ENCODE results near the gene TCF7L2. TPM values are rescaled to one million over a fixed set of nuclear protein-coding genes. Genes with fewer than 3 reads are reported as not detected.

Gene TCF7L2
- total RNA-seq, 2 experiments from 2014 or later = 1.3 to 8.5 TPM

DNA sequence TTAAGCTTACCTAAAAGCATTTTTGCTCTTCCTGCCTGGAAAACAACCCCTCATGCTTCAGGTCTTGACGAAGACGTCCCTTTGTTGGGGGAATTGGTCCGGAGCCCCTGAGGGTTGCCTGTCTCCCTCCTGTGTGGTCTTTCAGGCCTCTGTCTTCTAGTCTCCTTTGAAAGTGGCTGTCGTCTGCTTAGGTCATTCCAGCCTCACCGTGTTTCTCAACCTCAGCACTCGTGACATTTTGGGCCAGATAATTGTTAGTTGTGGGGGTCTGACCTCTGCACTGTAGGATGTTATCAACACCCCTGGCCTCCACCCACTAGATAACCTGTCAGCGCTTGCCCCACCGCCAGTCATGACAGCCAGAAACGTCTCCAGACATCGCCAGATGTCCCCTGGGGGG is 219.1 kb downstream of the TCF7L2 start:
- Histone ChIP-seq H3K4me2 (ENCODE audit: low read length) (no peak overlapping the region), H3K9me3 (ENCODE audit: low read length) (no peaks in the 10 kb centered on the region), H3K36me3 (ENCODE audit: insufficient read depth, low read length) (no peaks in the 10 kb centered on the region), H2AFZ (ENCODE audit: low read length) (no peak overlapping the region), H3K4me1 (ENCODE audit: insufficient read depth, low read length, poor library complexity, severe bottlenecking) (no peaks in the 10 kb centered on the region), H3K27ac (ENCODE audit: low read depth, low read length, poor library complexity, severe bottlenecking) (no peak overlapping the region), H4K20me1 (ENCODE audit: insufficient read depth, low read length) (no peaks in the 10 kb centered on the region), H3K79me2 (ENCODE audit: insufficient read depth, low read depth, low read length) (no peaks in the 10 kb centered on the region), H3K4me3 (ENCODE audit: low read depth, low read length, poor library complexity, severe bottlenecking) (no peak overlapping the region), H3K9me2 (ENCODE audit: insufficient read depth, low read length) (no peaks in the 10 kb centered on the region)
- TF ChIP-seq, protein P1, sequence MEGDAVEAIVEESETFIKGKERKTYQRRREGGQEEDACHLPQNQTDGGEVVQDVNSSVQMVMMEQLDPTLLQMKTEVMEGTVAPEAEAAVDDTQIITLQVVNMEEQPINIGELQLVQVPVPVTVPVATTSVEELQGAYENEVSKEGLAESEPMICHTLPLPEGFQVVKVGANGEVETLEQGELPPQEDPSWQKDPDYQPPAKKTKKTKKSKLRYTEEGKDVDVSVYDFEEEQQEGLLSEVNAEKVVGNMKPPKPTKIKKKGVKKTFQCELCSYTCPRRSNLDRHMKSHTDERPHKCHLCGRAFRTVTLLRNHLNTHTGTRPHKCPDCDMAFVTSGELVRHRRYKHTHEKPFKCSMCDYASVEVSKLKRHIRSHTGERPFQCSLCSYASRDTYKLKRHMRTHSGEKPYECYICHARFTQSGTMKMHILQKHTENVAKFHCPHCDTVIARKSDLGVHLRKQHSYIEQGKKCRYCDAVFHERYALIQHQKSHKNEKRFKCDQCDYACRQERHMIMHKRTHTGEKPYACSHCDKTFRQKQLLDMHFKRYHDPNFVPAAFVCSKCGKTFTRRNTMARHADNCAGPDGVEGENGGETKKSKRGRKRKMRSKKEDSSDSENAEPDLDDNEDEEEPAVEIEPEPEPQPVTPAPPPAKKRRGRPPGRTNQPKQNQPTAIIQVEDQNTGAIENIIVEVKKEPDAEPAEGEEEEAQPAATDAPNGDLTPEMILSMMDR (conservative IDR thresholded peaks at IDR 0.05; ENCODE audit: low read length) = no peak
- TF ChIP-seq EZH2phosphoT487 (IDR thresholded peaks at IDR 0.05; ENCODE audit: borderline replicate concordance, low read depth, low read length) = no peak
- POLR2A ChIA-PET = no interaction called here
- intact Hi-C loops (cut with micrococcal nuclease; ENCODE audit: unreplicated experiment) = no loop called here
- DNase-seq (ENCODE audit: low spot score) = no peak
- BruUV-seq (replicated peaks) = no TSS peak
- CTCF ChIA-PET (ENCODE audit: unreplicated experiment) = no interaction called here

DNA sequence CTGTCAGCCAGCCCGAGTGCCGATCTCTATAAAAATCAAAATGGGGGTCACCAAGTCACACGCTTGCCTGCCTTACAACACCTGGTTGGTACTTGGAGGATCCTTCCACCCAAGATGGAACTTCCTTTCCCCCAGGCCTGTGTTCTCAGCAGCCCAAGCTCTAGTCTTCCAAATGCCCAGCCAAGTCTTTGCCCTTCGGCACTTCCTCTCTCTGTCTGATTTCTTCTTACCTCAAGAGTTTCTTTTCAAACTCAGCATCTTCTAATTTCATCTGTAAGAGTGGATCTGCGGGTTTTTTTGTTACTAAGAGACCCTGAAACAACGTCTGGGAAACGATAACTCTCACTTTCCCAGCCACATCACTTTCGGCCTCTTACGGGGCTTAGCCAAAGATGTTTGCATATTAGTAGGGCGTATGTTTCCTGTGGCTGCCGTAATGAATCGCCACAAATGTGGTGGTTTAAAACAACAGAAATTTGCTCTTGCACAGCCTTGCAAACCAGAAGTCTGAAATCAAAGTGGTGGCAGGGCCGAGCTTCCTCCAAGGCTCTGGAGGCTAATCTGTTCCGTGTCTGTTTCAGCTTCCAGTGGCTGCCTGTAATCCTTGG is 219.9 kb downstream of the TCF7L2 start:
- H3K9me2 ChIP-seq (ENCODE audit: insufficient read depth, low read length) = no peaks in the 10 kb centered on the region
- ChIA-PET POLR2A (no interaction called here), CTCF (ENCODE audit: unreplicated experiment) (no interaction called here)
- H3K4me1 ChIP-seq (ENCODE audit: insufficient read depth, low read length, poor library complexity, severe bottlenecking) = no peaks in the 10 kb centered on the region
- intact Hi-C loops (cut with micrococcal nuclease; ENCODE audit: unreplicated experiment) = no loop called here
- no peak for DNase-seq (ENCODE audit: low spot score)
- H3K27ac ChIP-seq (ENCODE audit: low read depth, low read length, poor library complexity, severe bottlenecking) = no peak overlapping the region
- H3K4me3 ChIP-seq (ENCODE audit: low read depth, low read length, poor library complexity, severe bottlenecking) = no peak overlapping the region
- no peaks in the 10 kb centered on the region for H3K36me3 ChIP-seq (ENCODE audit: insufficient read depth, low read length)
- no peak overlapping the region for H3K4me2 ChIP-seq (ENCODE audit: low read length)
- no peaks in the 10 kb centered on the region for H4K20me1 ChIP-seq (ENCODE audit: insufficient read depth, low read length)
- no peaks in the 10 kb centered on the region for H3K79me2 ChIP-seq (ENCODE audit: insufficient read depth, low read depth, low read length)
- no peak overlapping the region for H2AFZ ChIP-seq (ENCODE audit: low read length)
- BruUV-seq (replicated peaks) = no TSS peak
- no peaks in the 10 kb centered on the region for H3K9me3 ChIP-seq (ENCODE audit: low read length)
- no peak for TF ChIP-seq EZH2phosphoT487 (IDR thresholded peaks at IDR 0.05; ENCODE audit: borderline replicate concordance, low read depth, low read length)
- TF ChIP-seq, protein P1 (conservative IDR thresholded peaks at IDR 0.05; ENCODE audit: low read length) = no peak

DNA sequence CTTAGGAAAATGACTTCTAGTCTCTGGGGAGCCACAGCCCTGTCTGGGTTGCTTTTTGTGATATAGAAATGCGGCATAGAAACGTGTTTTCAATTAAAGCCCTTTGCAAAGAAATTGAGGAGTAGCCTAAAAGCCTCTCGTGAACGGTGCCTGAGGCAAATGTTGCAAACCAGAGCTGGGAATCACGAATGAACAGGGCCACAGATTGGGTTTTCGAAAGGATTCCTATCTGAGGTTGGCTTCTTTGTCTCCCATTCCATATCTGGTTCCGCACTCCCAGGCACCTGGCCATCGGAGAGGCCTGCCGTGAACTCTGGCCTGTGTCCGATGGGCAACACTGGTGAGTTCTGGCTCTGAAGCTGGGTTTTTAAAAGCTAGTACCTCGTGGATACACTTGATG is 221.6 kb downstream of the TCF7L2 start:
- Histone ChIP-seq H3K4me2 (ENCODE audit: low read length) (no peak overlapping the region), H3K4me3 (ENCODE audit: low read depth, low read length, poor library complexity, severe bottlenecking) (no peak overlapping the region), H3K9me3 (ENCODE audit: low read length) (no peaks in the 10 kb centered on the region), H4K20me1 (ENCODE audit: insufficient read depth, low read length) (no peaks in the 10 kb centered on the region), H3K27ac (ENCODE audit: low read depth, low read length, poor library complexity, severe bottlenecking) (no peak overlapping the region), H2AFZ (ENCODE audit: low read length) (no peak overlapping the region), H3K4me1 (ENCODE audit: insufficient read depth, low read length, poor library complexity, severe bottlenecking) (no peaks in the 10 kb centered on the region), H3K9me2 (ENCODE audit: insufficient read depth, low read length) (no peaks in the 10 kb centered on the region), H3K36me3 (ENCODE audit: insufficient read depth, low read length) (no peaks in the 10 kb centered on the region), H3K79me2 (ENCODE audit: insufficient read depth, low read depth, low read length) (no peaks in the 10 kb centered on the region)
- intact Hi-C loops (cut with micrococcal nuclease; ENCODE audit: unreplicated experiment) = no loop called here
- TF ChIP-seq EZH2phosphoT487 (IDR thresholded peaks at IDR 0.05; ENCODE audit: borderline replicate concordance, low read depth, low read length) = no peak
- TF ChIP-seq, protein P1 (conservative IDR thresholded peaks at IDR 0.05; ENCODE audit: low read length) = no peak
- DNase-seq (ENCODE audit: low spot score) = no peak
- no TSS peak for BruUV-seq (replicated peaks)
- CTCF ChIA-PET (ENCODE audit: unreplicated experiment) = no interaction called here
- POLR2A ChIA-PET = interaction anchor here (0.8 kb wide), 1 partner anchor 17 kb away, joined by 3 read pairs; no protein-coding TSS in a partner anchor
